GM23248 (cell line): ENCODE measurements around the gene CTNND2. TPM values are rescaled to one million over a fixed set of nuclear protein-coding genes. Genes with fewer than 3 reads are reported as not detected.

Experiments
- DNase-seq: peaks from one replicate; pipeline ENCODE4 v3.0.0-alpha.2; 2015
- H2AFZ ChIP-seq: fragments of 200-600 bp; sonication (generic); 2 replicates; pipeline ENCODE4 v1.6.1; 2016; ENCODE audit warnings: antibody characterized with exemption
- H3F3A ChIP-seq: fragments of 200-600 bp; sonication (generic); 2 replicates; pipeline ENCODE4 v1.6.1; 2016; ENCODE audit warnings: mild to moderate bottlenecking, antibody characterized with exemption, mixed run types; ENCODE audit not compliant: insufficient read depth
- H3K27ac ChIP-seq: fragments of 200-600 bp; sonication (generic); 2 replicates; pipeline ENCODE4 v1.5.1; 2016; ENCODE audit warnings: mild to moderate bottlenecking
- H3K27me3 ChIP-seq: fragments of 200-600 bp; sonication (generic); replicated peaks from 2 replicates; pipeline ENCODE4 v1.6.1; 2016; ENCODE audit warnings: mild to moderate bottlenecking; ENCODE audit not compliant: insufficient read depth
- H3K36me3 ChIP-seq: fragments of 200-600 bp; sonication (generic); 2 replicates; pipeline ENCODE4 v1.6.1; 2016; ENCODE audit warnings: low read depth, mild to moderate bottlenecking
- H3K4me1 ChIP-seq: fragments of 200-600 bp; sonication (generic); 2 replicates; pipeline ENCODE4 v1.6.1; 2016; ENCODE audit warnings: mild to moderate bottlenecking; ENCODE audit not compliant: insufficient read depth
- H3K4me2 ChIP-seq: fragments of 200-600 bp; sonication (generic); one replicate; pipeline ENCODE4 v1.6.1; 2016; ENCODE audit warnings: mild to moderate bottlenecking; ENCODE audit not compliant: unreplicated experiment
- H3K4me3 ChIP-seq: fragments of 200-600 bp; sonication (generic); 2 replicates; pipeline ENCODE4 v1.5.1; 2016; ENCODE audit warnings: mild to moderate bottlenecking
- H3K79me2 ChIP-seq: fragments of 200-600 bp; sonication (generic); 2 replicates; pipeline ENCODE4 v1.6.1; 2016; ENCODE audit warnings: mild to moderate bottlenecking; ENCODE audit not compliant: insufficient read depth
- H3K9ac ChIP-seq: fragments of 200-600 bp; sonication (generic); 2 replicates; pipeline ENCODE4 v1.6.1; 2016; ENCODE audit warnings: mild to moderate bottlenecking
- H3K9me2 ChIP-seq: fragments of 200-600 bp; sonication (generic); 2 replicates; pipeline ENCODE4 v1.6.1; 2016; ENCODE audit warnings: mixed run types, mild to moderate bottlenecking, moderate library complexity; ENCODE audit not compliant: insufficient read depth
- H3K9me3 ChIP-seq: fragments of 200-600 bp; sonication (generic); one replicate; pipeline ENCODE4 v1.6.1; 2017; ENCODE audit warnings: low read depth
- H4K20me1 ChIP-seq: fragments of 200-600 bp; sonication (generic); 2 replicates; pipeline ENCODE4 v1.6.0; 2016; ENCODE audit not compliant: insufficient read depth
- EZH2 ChIP-seq: fragments of 200-600 bp; sonication (generic); IDR thresholded peaks from 2 replicates; pipeline ENCODE4 v1.6.1; 2018; ENCODE audit warnings: antibody characterized with exemption, mild to moderate bottlenecking; ENCODE audit not compliant: insufficient read depth, poor library complexity, severe bottlenecking
- EZH2phosphoT487 ChIP-seq: fragments of 200-600 bp; sonication (generic); IDR thresholded peaks from 2 replicates; pipeline ENCODE4 v1.6.1; 2018; ENCODE audit warnings: antibody characterized with exemption, moderate library complexity, mild to moderate bottlenecking, low read depth; ENCODE audit not compliant: insufficient read depth
- WGBS, 2 experiments: methylation state at CpG; one replicate each; pipeline ENCODE4 v1.1.6; 2015 to 2017; ENCODE audit warnings: low lambda C conversion rate in 2 of 2, low coverage in 1 of 2; ENCODE audit errors: missing lambda C conversion rate in 2 of 2; 5-methylcytosine and 5-hydroxymethylcytosine counted together
- in situ Hi-C: fragments of 300-500 bp; cut with MboI; formaldehyde crosslinking; loops from 2 replicates; pipeline ENCODE4 v1.15.0; 2020
- polyA plus RNA-seq: library from polyadenylated mRNA; unstranded; fragments of >200 nt; fragmentation: Nextera tagmentation; extraction: Ambion mirVana; gene quantifications from 2 replicates; pipeline ENCODE4 v1.2.1, GENCODE V29; 2016
- total RNA-seq: library from RNA; depleted of rRNA; stranded (reverse); fragments of >200 nt; shearing (Covaris generic); gene quantifications from 2 replicates; pipeline ENCODE4 v1.2.3, GENCODE V29; 2014

The CTNND2 gene
- total and polyA plus RNA-seq, 2 experiments from 2014 or later, result not detected

DNA sequence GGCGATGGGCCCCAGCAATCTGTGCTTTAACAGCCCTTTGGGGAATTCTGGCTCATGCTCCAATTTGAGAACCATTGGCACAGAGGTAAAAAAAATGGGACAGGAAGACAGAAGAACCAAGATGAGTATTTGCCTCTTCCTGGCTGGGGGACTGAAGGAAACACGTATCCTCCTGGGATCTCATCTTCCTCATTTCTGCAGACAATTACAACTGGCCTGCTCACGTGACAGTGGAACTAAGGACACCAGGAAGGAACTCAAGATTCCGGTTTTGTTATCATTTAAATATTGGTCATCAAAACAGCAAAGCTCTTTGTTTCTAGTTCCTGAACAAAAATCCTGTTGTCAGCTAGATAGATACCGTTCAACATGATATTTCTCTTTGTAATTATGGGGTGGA lies 927.2 kb downstream of the CTNND2 start:
- Histone ChIP-seq H3F3A (no peaks in the 10 kb centered on the region), H4K20me1 (no peaks in the 10 kb centered on the region), H3K27ac (no peak overlapping the region), H3K27me3 (peaks cover 4% of the 10 kb centered on the region; the same call in 1 of the 2 replicates), H3K9ac (no peak overlapping the region), H3K4me1 (no peaks in the 10 kb centered on the region), H3K36me3 (no peaks in the 10 kb centered on the region), H3K9me3 (no peaks in the 10 kb centered on the region), H2AFZ (no peak overlapping the region), H3K4me2 (no peak overlapping the region), H3K9me2 (no peaks in the 10 kb centered on the region), H3K4me3 (no peak overlapping the region), H3K79me2 (no peaks in the 10 kb centered on the region)
- no peak for TF ChIP-seq EZH2phosphoT487
- no peak for TF ChIP-seq EZH2
- in situ Hi-C loops, result no loop called here
- WGBS, 2 experiments, result 35 to 36% methylated on average over 5 of the region's 5 CpGs
- no peak for DNase-seq

- Histone ChIP-seq H3K27ac (no peak overlapping the region), H3K27me3 (peaks cover 9% of the 10 kb centered on the region; the same call in 1 of the 2 replicates), H3K9me2 (no peaks in the 10 kb centered on the region), H3K9me3 (no peaks in the 10 kb centered on the region), H3K79me2 (no peaks in the 10 kb centered on the region), H4K20me1 (no peaks in the 10 kb centered on the region), H3F3A (no peaks in the 10 kb centered on the region), H3K9ac (no peak overlapping the region), H3K4me2 (no peak overlapping the region), H3K4me1 (no peaks in the 10 kb centered on the region), H3K4me3 (no peak overlapping the region), H3K36me3 (no peaks in the 10 kb centered on the region), H2AFZ (no peak overlapping the region)
- in situ Hi-C loops, result no loop called here
- DNase-seq, result no peak
- 18 to 21% methylated on average over 4 of the region's 4 CpGs for whole genome bisulfite sequencing, 2 experiments
- no peak for TF ChIP-seq EZH2
- TF ChIP-seq EZH2phosphoT487, result no peak
Observed at GRCh38 chr5:10975945-10976344, 928.3 kb downstream of the CTNND2 start.

GRCh38 chr5:10974850-10975249 lies 929.4 kb downstream of the CTNND2 start:
- H3K4me3 ChIP-seq, result no peak overlapping the region
- TF ChIP-seq EZH2phosphoT487 (no peak), EZH2 (no peak)

DNA sequence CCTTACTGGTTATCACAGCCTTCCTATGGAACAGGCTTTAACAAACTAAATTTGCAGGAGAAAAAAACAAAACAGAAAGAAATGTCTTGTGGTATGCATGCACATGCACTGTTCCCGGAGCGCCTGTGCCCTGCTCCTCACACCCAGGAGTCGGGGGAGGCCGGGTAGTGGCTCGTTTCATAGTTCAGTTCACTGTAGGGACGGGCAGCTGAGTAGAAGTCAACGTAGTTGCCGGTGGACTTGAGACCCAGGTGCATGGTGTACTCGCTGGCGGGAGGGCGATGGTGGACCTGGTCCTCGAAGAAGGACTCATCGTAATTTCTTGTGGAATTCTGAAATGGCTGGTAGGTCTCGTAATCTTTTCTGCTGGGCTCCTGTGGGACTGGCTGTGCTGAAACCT lies 930.9 kb downstream of the CTNND2 start:
- in situ Hi-C loops, result no loop called here
- H3K9me3 ChIP-seq, result no peaks in the 10 kb centered on the region
- DNase-seq, result no peak
- no peak for TF ChIP-seq EZH2
- H3F3A ChIP-seq, result no peaks in the 10 kb centered on the region
- WGBS, 2 experiments, result 43 to 48% methylated on average over 14 of the region's 14 CpGs
- no peaks in the 10 kb centered on the region for H3K9me2 ChIP-seq
- H3K9ac ChIP-seq, result no peak overlapping the region
- no peak overlapping the region for H3K4me2 ChIP-seq
- H3K27me3 ChIP-seq, result peaks cover 15% of the 10 kb centered on the region; the same call in 1 of the 2 replicates
- no peak overlapping the region for H3K4me3 ChIP-seq
- H4K20me1 ChIP-seq, result no peaks in the 10 kb centered on the region
- H3K27ac ChIP-seq, result no peak overlapping the region
- no peaks in the 10 kb centered on the region for H3K36me3 ChIP-seq
- H3K4me1 ChIP-seq, result no peaks in the 10 kb centered on the region
- H2AFZ ChIP-seq, result no peak overlapping the region
- H3K79me2 ChIP-seq, result no peaks in the 10 kb centered on the region

More at GRCh38 chr5:10974850-10975249, 929.4 kb downstream of the CTNND2 start:
- Histone ChIP-seq H3F3A (no peaks in the 10 kb centered on the region), H3K9me2 (no peaks in the 10 kb centered on the region), H3K4me2 (no peak overlapping the region), H3K36me3 (no peaks in the 10 kb centered on the region), H3K27ac (no peak overlapping the region), H4K20me1 (no peaks in the 10 kb centered on the region), H3K4me1 (no peaks in the 10 kb centered on the region), H3K9ac (no peak overlapping the region), H3K27me3 (peaks cover 9% of the 10 kb centered on the region; the same call in 1 of the 2 replicates), H3K9me3 (no peaks in the 10 kb centered on the region), H2AFZ (no peak overlapping the region), H3K79me2 (no peaks in the 10 kb centered on the region)
- WGBS, 2 experiments, result 7% methylated on average over 2 of the region's 2 CpGs
- in situ Hi-C loops, result no loop called here
- no peak for DNase-seq

DNA sequence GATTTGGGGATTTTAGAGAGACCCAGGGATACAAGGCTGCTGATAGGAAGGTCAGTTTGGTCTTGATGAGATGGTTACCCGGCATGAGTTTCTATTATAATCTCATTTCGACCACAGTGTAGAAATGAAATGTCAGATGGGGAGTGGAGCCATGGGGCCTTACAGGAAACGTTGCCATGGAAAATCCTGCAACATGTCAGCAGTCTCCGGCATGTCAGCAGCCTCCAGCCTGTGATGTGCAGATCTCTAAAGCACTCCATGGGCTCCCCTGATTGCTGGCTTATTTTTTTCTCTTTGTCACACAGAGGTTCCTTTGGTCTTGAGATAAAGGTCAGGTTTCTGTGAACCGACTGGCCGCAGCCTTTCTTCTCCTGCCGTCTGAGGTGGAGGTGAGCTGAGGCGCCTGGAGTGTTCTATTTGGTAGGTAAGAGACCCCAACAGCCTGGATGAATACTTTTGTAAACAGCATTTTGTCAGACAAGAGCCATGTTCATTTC lies 934.5 kb downstream of the CTNND2 start:
- Histone ChIP-seq H4K20me1 (no peaks in the 10 kb centered on the region), H3F3A (no peaks in the 10 kb centered on the region), H3K27me3 (peaks cover 15% of the 10 kb centered on the region; the same call in 1 of the 2 replicates), H3K9me3 (no peaks in the 10 kb centered on the region), H3K4me3 (no peak overlapping the region), H3K4me1 (no peaks in the 10 kb centered on the region), H3K27ac (no peak overlapping the region), H3K9me2 (no peaks in the 10 kb centered on the region), H3K79me2 (no peaks in the 10 kb centered on the region), H3K36me3 (no peaks in the 10 kb centered on the region), H3K9ac (no peak overlapping the region), H3K4me2 (no peak overlapping the region), H2AFZ (no peak overlapping the region)
- 3 to 5% methylated on average over 8 of the region's 8 CpGs for WGBS, 2 experiments
- TF ChIP-seq EZH2phosphoT487 (no peak), EZH2 (no peak)
- no peak for DNase-seq
- in situ Hi-C loops, result no loop called here
